Measurements from ENCODE around the gene MIEF1. TPM values are rescaled to one million over a fixed set of nuclear protein-coding genes. Genes with fewer than 3 reads are reported as not detected.

Gene MIEF1
- total RNA-seq, 1 donor from 2014 or later = 29.2 TPM

DNA sequence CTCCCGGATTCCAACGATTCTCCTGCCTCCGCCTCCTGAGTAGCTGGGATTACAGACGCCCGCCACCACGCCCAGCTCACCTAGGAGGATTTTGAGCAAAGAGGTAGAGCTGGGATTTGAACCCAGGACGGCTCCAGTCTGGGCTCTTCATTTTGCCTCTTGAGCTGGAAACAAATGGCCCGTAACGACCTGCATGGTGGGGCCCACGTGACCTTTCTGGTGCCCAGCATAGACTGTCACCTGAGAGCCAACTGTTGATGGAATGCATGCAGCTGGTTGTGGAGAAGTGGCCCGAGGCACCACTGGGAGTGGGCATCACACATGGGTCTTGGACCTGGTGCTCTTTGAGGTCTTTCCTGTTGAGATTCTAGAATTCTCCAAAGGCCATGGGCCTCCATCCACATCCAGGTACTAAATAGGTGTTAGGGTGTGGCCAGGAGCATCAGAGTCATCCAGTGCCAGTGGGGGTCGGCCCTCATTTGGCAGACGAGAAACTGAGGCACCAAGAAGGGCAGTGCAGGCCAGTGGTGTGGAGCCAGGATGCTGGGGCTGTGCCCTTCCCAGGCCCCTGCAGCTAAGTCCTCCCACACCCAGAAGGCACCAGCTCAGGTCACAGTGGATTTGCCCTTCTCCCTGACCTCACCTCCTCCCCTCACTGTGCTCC, 22.1 kb downstream of the MIEF1 start:
- no peak for TF ChIP-seq CTCF (IDR thresholded peaks at IDR 0.05; ENCODE audit: unreplicated experiment)
- DNase-seq (ENCODE audit: low spot score) = no peak
- H3K4me1 Mint-ChIP-seq (ENCODE audit: unreplicated experiment) = peaks cover 55% of the 10 kb centered on the region
- peak overlapping the region; percentile 73 for H3K4me3 Mint-ChIP-seq (ENCODE audit: unreplicated experiment)
- peaks cover 35% of the 10 kb centered on the region for H3K36me3 Mint-ChIP-seq (ENCODE audit: low read depth, unreplicated experiment)
- H3K27me3 Mint-ChIP-seq (ENCODE audit: unreplicated experiment) = peaks cover 15% of the 10 kb centered on the region
- peak overlapping the region; percentile 85 for H3K27ac Mint-ChIP-seq (ENCODE audit: unreplicated experiment)
- H3K9me3 Mint-ChIP-seq (ENCODE audit: unreplicated experiment) = no peaks in the 10 kb centered on the region

- TF ChIP-seq CTCF (IDR thresholded peaks at IDR 0.05; ENCODE audit: unreplicated experiment) = no peak
- no peak for DNase-seq (ENCODE audit: low spot score)
- H3K27ac Mint-ChIP-seq (ENCODE audit: unreplicated experiment) = peak overlapping the region; percentile 85
- no peaks in the 10 kb centered on the region for H3K9me3 Mint-ChIP-seq (ENCODE audit: unreplicated experiment)
- H3K4me3 Mint-ChIP-seq (ENCODE audit: unreplicated experiment) = peak overlapping the region; percentile 73
- H3K27me3 Mint-ChIP-seq (ENCODE audit: unreplicated experiment) = peaks cover 14% of the 10 kb centered on the region
- peaks cover 38% of the 10 kb centered on the region for H3K36me3 Mint-ChIP-seq (ENCODE audit: low read depth, unreplicated experiment)
- peaks cover 56% of the 10 kb centered on the region for H3K4me1 Mint-ChIP-seq (ENCODE audit: unreplicated experiment)
Measured at GRCh38 chr22:39524753-39525657, 22.9 kb downstream of the MIEF1 start.

GRCh38 chr22:39525658-39525975, 23.5 kb downstream of the MIEF1 start:
- TF ChIP-seq CTCF (IDR thresholded peaks at IDR 0.05; ENCODE audit: unreplicated experiment) = no peak
- Mint-ChIP-seq H3K4me1 (ENCODE audit: unreplicated experiment) (peaks cover 56% of the 10 kb centered on the region), H3K9me3 (ENCODE audit: unreplicated experiment) (no peaks in the 10 kb centered on the region), H3K36me3 (ENCODE audit: low read depth, unreplicated experiment) (peaks cover 40% of the 10 kb centered on the region), H3K4me3 (ENCODE audit: unreplicated experiment) (peak overlapping the region; percentile 23), H3K27me3 (ENCODE audit: unreplicated experiment) (peaks cover 11% of the 10 kb centered on the region), H3K27ac (ENCODE audit: unreplicated experiment) (peak overlapping the region; percentile 50)
- DNase-seq (ENCODE audit: low spot score) = no peak

GRCh38 chr22:39526736-39527171, 24.7 kb downstream of the MIEF1 start:
- no peaks in the 10 kb centered on the region for H3K9me3 Mint-ChIP-seq (ENCODE audit: unreplicated experiment)
- peaks cover 60% of the 10 kb centered on the region for H3K4me1 Mint-ChIP-seq (ENCODE audit: unreplicated experiment)
- TF ChIP-seq CTCF (IDR thresholded peaks at IDR 0.05; ENCODE audit: unreplicated experiment) = no peak
- H3K27ac Mint-ChIP-seq (ENCODE audit: unreplicated experiment) = no peak overlapping the region
- H3K27me3 Mint-ChIP-seq (ENCODE audit: unreplicated experiment) = peaks cover 9% of the 10 kb centered on the region
- peaks cover 40% of the 10 kb centered on the region for H3K36me3 Mint-ChIP-seq (ENCODE audit: low read depth, unreplicated experiment)
- no peak overlapping the region for H3K4me3 Mint-ChIP-seq (ENCODE audit: unreplicated experiment)
- no peak for DNase-seq (ENCODE audit: low spot score)
